Adrenal gland (tissue), 12 donors: ENCODE measurements around the gene PAQR4. TPM values are rescaled to one million over a fixed set of nuclear protein-coding genes. Genes with fewer than 3 reads are reported as not detected.

Experiments
- DNase-seq, 7 donors: peaks; one replicate each; pipeline ENCODE4 v3.0.0-alpha.2; 2019 to 2020
- H3K27ac ChIP-seq, 5 donors: fragments of 200-600 bp; sonication (generic) in 4 of 5; 1 replicate in 3 of 5; 2 replicates in 2 of 5; pipeline versions ENCODE4 v1.5.1 to v1.8.0; 2016 to 2020; ENCODE audit warnings: mild to moderate bottlenecking in 1 of 5
- H3K27me3 ChIP-seq: fragments of 200-600 bp; 2 replicates; pipeline ENCODE4 v1.8.0; 2021
- H3K36me3 ChIP-seq, 2 donors: fragments of 200-600 bp; replicated peaks in 1 of 2; 1 replicate in 1 of 2; 2 replicates in 1 of 2; pipeline versions ENCODE4 v1.5.1 to v1.8.0; 2018 to 2022
- H3K4me1 ChIP-seq, 2 donors: fragments of 200-600 bp; replicated peaks in 1 of 2; 1 replicate in 1 of 2; 2 replicates in 1 of 2; pipeline versions ENCODE4 v1.5.1 to v1.8.0; 2018 to 2021
- H3K4me3 ChIP-seq, 4 donors: fragments of 200-600 bp; sonication (generic) in 3 of 4; one replicate each; pipeline ENCODE4 v1.5.1; 2016 to 2018
- H3K9me3 ChIP-seq, 3 donors: fragments of 200-600 bp; sonication (generic) in 1 of 3; replicated peaks in 1 of 3; 1 replicate in 2 of 3; 2 replicates in 1 of 3; pipeline versions ENCODE4 v1.5.1 to v1.8.0; 2016 to 2021
- POLR2A ChIP-seq, 2 donors: fragments of 450-650 bp; IDR thresholded peaks; one replicate each; pipeline ENCODE4 v1.6.1; 2017; ENCODE audit warnings: antibody characterized with exemption in 2 of 2, mild to moderate bottlenecking in 2 of 2, moderate library complexity in 1 of 2
- WGBS, 4 donors: extraction: QIAGEN DNeasy Blood & Tissue Kit in 2 of 4; methylation state at CpG; one replicate each; pipeline versions ENCODE4 v1.1.5 to v1.1.7; 2013 to 2017; 5-methylcytosine and 5-hydroxymethylcytosine counted together
- intact Hi-C, 2 donors: fragments of 100-400 bp; cut with DNase I; formaldehyde crosslinking; loops; one replicate each; pipeline versions ENCODE4 v1.14.1 to v1.15.0; 2022 to 2023
- polyA plus RNA-seq, 3 donors: library from polyadenylated mRNA; stranded (reverse); fragments of 200-250 nt in 2 of 3; fragments of 350-450 nt in 1 of 3; fragmentation: Illumina TruSeq in 1 of 3; extraction: RNeasy Lipid Tissue Mini Kit (QIAGEN cat#74804) in 1 of 3; gene quantifications; one replicate each; pipeline ENCODE4 v1.2.3, GENCODE V29; 2013 to 2014
- total RNA-seq, 9 donors: library from RNA; depleted of rRNA in 4 of 9; stranded (reverse); fragments of >200 nt in 4 of 9; fragments of 120-200 nt in 1 of 9; fragmentation: NEBNext Ultra II Directional in 1 of 9; extraction: Animal tissue kit (Norgen Biotek cat#: 25700) in 1 of 9; gene quantifications; one replicate each; pipeline versions ENCODE4 v1.1.0 to v1.2.4, GENCODE V29; 2013 to 2023
- TF ChIP-seq, protein P1 (sequence below), 6 experiments: fragments of 450-650 bp in 4 of 6; fragments of 200-600 bp in 2 of 6; sonication (generic) in 1 of 6; IDR thresholded peaks; 1 replicate in 5 of 6; 2 replicates in 1 of 6; pipeline versions ENCODE4 v1.5.1 to v1.8.0; 2016 to 2021; ENCODE audit warnings: antibody characterized with exemption in 6 of 6, mild to moderate bottlenecking in 2 of 6, moderate library complexity in 1 of 6
- donor health status: healthy with polysubstance abuse.
- donor health status: Bipolar disorder and iron deficiency.
- donor health status: DM: yes; HTN: yes; CAD: no.
- donor health status: DM: no; HTN: no; CAD: no.
- donor health status: DM: no; HTN: no; CAD: no.
- donor health status: DM: yes; HTN: yes; CAD: no.

PAQR4 gene
- total and polyA plus RNA-seq, 12 donors: 4.1 to 17.0 (median 12.1) TPM

DNA sequence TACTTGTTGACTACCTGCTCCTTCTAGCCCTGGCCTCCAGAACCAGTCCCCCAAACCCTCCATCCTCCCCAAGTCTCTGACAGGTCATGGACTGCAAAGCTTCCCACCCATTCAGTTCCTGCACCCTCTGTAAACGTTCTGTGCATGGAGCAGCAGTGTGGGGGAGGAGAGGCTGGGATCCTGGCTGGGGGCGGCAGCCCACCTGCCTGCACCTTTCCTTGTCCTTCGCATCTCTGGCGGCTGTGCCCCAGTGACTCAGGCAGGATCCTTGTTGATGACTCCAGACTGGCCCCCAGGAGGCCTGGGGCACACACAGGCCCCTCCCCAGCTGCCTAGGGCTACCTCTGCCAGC lies 12.7 kb downstream of the PAQR4 start:
- Histone ChIP-seq H3K27me3 (peaks cover 4% of the 10 kb centered on the region), H3K4me1 (peaks cover 12 to 24% of the 10 kb centered on the region in 2 donors), H3K9me3 (no peaks in the 10 kb centered on the region), H3K27ac (peak overlapping the region in 2 of 5 donors; percentile 83 to 84), H3K36me3 (no peaks in the 10 kb centered on the region), H3K4me3 (no peak overlapping the region)
- intact Hi-C loops: loop anchor here in 1 of 2 donors (10.0 kb wide), 1 partner anchor 57 kb away; no protein-coding TSS in a partner anchor
- no peak for DNase-seq
- 44 to 67% (median 56%) methylated on average over 4 of the region's 4 CpGs for WGBS, 4 donors
- TF ChIP-seq, protein P1, sequence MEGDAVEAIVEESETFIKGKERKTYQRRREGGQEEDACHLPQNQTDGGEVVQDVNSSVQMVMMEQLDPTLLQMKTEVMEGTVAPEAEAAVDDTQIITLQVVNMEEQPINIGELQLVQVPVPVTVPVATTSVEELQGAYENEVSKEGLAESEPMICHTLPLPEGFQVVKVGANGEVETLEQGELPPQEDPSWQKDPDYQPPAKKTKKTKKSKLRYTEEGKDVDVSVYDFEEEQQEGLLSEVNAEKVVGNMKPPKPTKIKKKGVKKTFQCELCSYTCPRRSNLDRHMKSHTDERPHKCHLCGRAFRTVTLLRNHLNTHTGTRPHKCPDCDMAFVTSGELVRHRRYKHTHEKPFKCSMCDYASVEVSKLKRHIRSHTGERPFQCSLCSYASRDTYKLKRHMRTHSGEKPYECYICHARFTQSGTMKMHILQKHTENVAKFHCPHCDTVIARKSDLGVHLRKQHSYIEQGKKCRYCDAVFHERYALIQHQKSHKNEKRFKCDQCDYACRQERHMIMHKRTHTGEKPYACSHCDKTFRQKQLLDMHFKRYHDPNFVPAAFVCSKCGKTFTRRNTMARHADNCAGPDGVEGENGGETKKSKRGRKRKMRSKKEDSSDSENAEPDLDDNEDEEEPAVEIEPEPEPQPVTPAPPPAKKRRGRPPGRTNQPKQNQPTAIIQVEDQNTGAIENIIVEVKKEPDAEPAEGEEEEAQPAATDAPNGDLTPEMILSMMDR (IDR thresholded peaks at IDR 0.05): no peak
- TF ChIP-seq POLR2A (IDR thresholded peaks at IDR 0.05): no peak

DNA sequence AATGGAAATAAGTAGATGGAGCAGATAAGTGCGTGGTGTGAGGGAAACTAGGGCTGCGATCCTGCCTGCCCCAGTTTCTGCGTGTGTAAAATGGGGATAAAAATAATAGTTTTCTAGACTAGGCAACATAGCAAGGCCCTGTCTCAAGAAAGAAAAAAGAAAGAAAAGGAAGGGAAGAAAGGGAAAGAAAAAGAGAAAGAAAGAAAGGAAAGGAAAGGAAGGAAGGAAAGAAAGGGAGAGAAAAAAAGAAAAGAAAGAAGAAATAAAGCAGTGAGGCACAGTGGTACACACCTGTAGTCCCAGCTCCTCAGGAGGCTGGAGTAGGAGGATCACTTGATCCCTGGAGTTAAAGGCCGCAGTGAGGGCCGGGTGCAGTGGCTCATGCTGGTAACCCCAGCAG lies 13.3 kb downstream of the PAQR4 start:
- Histone ChIP-seq H3K27ac (no peak overlapping the region), H3K4me1 (peaks cover 12 to 24% of the 10 kb centered on the region in 2 donors), H3K27me3 (peaks cover 4% of the 10 kb centered on the region), H3K36me3 (no peaks in the 10 kb centered on the region), H3K9me3 (no peaks in the 10 kb centered on the region), H3K4me3 (no peak overlapping the region)
- no peak for TF ChIP-seq POLR2A (IDR thresholded peaks at IDR 0.05)
- TF ChIP-seq, protein P1 (IDR thresholded peaks at IDR 0.05): no peak
- no peak for DNase-seq
- WGBS, 4 donors: 69 to 88% (median 79%) methylated on average over 5 of the region's 5 CpGs
- intact Hi-C loops: loop anchor here in 1 of 2 donors (10.0 kb wide), 1 partner anchor 58 kb away; no protein-coding TSS in a partner anchor

DNA sequence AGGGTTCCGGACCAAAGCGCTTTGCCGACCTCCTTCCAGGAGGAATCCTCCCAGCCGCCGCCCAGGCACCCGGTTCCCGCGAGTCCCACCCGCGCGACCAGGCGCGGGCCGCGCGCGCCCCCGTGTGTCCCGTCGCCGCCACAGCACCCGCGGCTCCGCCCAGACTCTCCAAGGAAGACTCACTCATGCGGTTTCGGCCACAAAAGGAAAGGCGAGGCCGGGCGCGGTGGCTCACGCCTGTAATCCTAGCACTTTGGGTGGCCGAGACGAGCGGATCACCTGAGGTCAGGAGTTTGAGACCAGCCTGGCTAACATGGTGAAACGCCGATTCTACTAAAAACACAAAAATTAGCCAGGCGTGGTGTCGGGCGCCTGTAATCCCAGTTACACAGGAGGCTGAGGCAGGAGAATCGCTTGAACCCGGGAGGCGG lies 14.6 kb downstream of the PAQR4 start:
- Histone ChIP-seq H3K36me3 (no peaks in the 10 kb centered on the region), H3K4me3 (peak overlapping the region in 1 of 4 donors; percentile 16), H3K27me3 (peaks cover 4% of the 10 kb centered on the region), H3K27ac (no peak overlapping the region), H3K9me3 (no peaks in the 10 kb centered on the region), H3K4me1 (peaks cover 12 to 24% of the 10 kb centered on the region in 2 donors)
- WGBS, 4 donors: 9 to 19% (median 14%) methylated on average over 19 to 42 of the region's 42 CpGs
- intact Hi-C loops: loop anchor here in 1 of 2 donors (10.0 kb wide), 1 partner anchor 59 kb away; no protein-coding TSS in a partner anchor
- DNase-seq: peak; percentile 64 to 90 (median 80)
- no peak for TF ChIP-seq POLR2A (IDR thresholded peaks at IDR 0.05)
- TF ChIP-seq, protein P1 (IDR thresholded peaks at IDR 0.05): peak; percentile 55 to 93 (median 77)

DNA sequence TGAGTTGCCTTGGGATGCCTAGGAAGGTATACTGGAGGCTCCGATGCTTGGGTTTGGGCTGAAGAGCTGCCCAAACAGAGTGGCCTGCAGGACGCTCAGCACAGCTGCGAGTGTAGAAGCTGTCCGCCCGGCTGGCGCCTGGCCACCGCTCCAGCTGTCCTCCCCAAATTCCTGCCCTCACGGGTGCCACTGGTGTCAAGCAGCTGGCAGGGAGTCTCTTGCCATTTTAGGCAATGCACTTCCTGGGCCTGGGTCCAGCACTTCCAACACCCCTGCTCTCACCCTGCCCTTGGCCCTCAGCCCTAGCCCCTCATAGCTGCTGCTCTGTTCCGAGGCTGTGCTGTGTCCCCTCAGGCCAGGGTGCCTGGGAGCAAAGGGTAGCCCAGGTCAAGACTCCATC lies 16.3 kb downstream of the PAQR4 start:
- Histone ChIP-seq H3K4me1 (peaks cover 7 to 16% of the 10 kb centered on the region in 2 donors), H3K4me3 (no peak overlapping the region), H3K36me3 (no peaks in the 10 kb centered on the region), H3K9me3 (no peaks in the 10 kb centered on the region), H3K27ac (no peak overlapping the region), H3K27me3 (no peaks in the 10 kb centered on the region)
- intact Hi-C loops: loop anchor here in 1 of 2 donors (10.0 kb wide), 1 partner anchor 61 kb away; no protein-coding TSS in a partner anchor
- no peak for DNase-seq
- TF ChIP-seq POLR2A (IDR thresholded peaks at IDR 0.05): no peak
- TF ChIP-seq, protein P1 (IDR thresholded peaks at IDR 0.05): no peak
- WGBS, 4 donors: 53 to 73% (median 54%) methylated on average over 2 to 9 of the region's 9 CpGs
